Measurements from ENCODE around the gene AOC3.

Gene AOC3

DNA sequence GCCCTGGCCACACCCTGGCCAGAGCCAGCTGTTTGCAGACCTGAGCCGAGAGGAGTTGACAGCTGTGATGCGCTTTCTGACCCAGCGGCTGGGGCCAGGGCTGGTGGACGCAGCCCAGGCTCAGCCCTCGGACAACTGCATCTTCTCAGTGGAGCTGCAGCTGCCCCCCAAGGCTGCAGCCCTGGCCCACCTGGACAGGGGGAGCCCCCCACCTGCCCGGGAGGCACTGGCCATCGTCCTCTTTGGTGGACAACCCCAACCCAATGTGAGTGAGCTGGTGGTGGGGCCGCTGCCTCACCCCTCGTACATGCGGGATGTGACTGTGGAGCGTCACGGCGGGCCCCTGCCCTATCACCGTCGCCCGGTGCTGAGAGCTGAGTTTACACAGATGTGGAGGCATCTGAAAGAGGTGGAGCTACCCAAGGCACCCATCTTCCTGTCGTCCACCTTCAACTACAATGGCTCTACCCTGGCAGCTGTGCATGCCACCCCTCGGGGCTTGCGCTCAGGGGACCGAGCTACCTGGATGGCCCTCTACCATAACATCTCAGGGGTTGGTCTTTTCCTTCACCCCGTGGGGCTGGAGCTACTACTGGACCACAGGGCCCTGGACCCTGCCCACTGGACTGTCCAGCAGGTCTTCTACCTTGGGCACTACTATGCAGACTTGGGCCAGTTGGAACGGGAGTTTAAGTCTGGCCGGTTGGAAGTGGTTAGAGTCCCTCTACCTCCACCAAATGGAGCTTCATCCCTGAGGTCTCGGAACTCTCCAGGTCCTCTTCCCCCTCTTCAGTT is 6.0 kb upstream of the AOC3 start:
- TF ChIP-seq, protein P1, sequence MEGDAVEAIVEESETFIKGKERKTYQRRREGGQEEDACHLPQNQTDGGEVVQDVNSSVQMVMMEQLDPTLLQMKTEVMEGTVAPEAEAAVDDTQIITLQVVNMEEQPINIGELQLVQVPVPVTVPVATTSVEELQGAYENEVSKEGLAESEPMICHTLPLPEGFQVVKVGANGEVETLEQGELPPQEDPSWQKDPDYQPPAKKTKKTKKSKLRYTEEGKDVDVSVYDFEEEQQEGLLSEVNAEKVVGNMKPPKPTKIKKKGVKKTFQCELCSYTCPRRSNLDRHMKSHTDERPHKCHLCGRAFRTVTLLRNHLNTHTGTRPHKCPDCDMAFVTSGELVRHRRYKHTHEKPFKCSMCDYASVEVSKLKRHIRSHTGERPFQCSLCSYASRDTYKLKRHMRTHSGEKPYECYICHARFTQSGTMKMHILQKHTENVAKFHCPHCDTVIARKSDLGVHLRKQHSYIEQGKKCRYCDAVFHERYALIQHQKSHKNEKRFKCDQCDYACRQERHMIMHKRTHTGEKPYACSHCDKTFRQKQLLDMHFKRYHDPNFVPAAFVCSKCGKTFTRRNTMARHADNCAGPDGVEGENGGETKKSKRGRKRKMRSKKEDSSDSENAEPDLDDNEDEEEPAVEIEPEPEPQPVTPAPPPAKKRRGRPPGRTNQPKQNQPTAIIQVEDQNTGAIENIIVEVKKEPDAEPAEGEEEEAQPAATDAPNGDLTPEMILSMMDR (IDR thresholded peaks at IDR 0.05; ENCODE audit: low read depth, low read length, missing control alignments), result no peak
- no peak overlapping the region for H3K4me3 ChIP-seq (ENCODE audit: low read depth, low read length)
- no peak for DNase-seq (ENCODE audit: low read depth)

DNA sequence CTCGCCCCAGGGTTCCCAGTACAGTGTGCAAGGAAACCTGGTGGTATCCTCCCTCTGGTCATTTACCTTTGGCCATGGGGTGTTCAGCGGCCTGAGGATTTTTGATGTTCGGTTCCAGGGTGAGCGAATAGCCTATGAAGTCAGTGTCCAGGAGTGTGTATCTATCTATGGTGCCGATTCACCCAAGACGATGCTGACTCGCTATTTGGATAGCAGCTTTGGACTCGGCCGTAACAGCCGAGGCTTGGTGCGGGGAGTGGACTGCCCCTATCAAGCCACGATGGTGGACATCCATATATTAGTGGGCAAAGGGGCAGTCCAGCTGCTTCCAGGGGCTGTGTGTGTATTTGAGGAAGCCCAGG is 5.5 kb upstream of the AOC3 start:
- H3K4me3 ChIP-seq (ENCODE audit: low read depth, low read length), result no peak overlapping the region
- TF ChIP-seq, protein P1 (IDR thresholded peaks at IDR 0.05; ENCODE audit: low read depth, low read length, missing control alignments), result no peak
- no peak for DNase-seq (ENCODE audit: low read depth)

DNA sequence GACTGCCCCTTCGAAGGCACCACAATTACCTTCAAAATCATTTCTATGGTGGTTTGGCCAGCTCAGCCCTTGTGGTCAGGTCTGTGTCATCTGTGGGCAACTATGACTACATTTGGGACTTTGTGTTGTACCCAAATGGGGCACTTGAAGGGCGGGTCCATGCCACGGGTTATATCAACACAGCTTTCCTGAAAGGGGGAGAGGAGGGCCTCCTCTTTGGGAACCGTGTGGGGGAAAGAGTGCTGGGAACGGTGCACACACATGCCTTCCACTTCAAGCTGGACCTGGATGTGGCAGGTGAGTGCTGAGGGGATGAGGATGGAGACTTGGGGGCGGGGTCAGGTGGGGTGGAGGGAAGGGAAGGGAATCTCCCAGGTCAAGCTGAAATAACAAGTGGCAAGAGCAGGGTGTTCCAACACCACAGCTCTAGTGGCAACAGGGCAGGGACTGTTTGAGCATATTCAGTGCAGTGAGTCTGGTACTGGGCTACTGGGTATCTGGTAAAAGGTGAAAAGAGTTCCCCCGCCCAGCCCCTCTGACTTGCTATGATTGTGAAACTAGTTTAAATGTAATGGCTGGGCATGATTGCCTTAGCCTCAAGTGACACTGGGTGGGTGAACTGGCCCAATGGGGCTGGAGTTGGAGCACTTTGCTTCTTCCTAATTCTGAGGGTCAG is 4.9 kb upstream of the AOC3 start:
- DNase-seq (ENCODE audit: low read depth), result no peak
- TF ChIP-seq, protein P1 (IDR thresholded peaks at IDR 0.05; ENCODE audit: low read depth, low read length, missing control alignments), result no peak
- H3K4me3 ChIP-seq (ENCODE audit: low read depth, low read length), result no peak overlapping the region

DNA sequence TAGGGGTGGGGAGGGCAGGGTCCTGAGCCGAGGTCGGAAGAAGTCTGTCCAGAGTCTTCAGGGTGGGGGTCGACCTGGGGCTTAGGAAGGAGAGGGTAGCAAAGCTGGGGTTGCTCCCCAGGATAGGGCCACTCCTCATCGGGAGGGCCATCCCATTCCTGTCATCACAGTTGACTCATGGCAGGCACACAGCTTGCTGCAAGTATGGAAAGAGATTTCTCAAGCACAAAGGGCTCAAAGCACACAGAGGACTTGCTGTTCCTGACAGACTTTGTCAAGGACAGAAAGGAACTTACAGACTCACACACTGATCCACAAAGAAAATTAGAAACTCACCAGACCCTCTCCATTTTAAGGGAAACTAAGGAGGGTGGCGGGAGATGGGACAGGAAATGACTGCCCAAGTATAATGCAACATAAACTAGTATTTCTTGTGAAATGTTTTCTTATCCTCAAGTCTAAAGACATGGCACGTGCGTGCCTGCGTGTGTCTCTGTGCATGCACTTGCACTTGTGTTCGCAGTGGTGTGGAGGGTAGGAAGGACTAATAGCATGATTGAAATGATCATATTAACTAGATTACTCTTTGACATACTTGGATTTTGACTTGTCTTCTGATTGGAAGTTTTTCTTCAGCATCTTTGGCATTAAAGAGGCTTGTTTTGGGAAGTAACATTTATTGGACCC is 4.3 kb upstream of the AOC3 start:
- TF ChIP-seq, protein P1 (IDR thresholded peaks at IDR 0.05; ENCODE audit: low read depth, low read length, missing control alignments), result no peak
- no peak for DNase-seq (ENCODE audit: low read depth)
- no peak overlapping the region for H3K4me3 ChIP-seq (ENCODE audit: low read depth, low read length)

DNA sequence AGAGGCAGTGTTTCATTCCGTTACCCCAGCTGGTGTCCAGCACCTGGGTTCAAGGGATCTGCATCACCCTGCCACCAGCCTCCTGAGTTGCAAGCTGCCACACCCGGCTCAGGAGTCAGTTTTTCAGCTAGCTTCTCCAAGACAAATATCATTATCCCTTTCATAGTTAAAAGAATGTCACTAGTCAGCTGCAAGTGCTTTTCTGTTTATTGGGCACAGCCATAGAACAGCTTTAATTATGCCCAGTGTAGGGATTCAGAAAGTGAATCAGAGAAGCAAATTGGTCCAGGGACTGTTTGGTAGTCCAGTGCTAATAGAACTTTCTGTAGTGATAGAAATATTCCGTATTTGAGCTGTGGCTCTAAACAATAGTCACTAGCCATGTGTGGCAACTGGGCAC is 2.9 kb upstream of the AOC3 start:
- no peak for DNase-seq (ENCODE audit: low read depth)
- no peak overlapping the region for H3K4me3 ChIP-seq (ENCODE audit: low read depth, low read length)
- TF ChIP-seq, protein P1 (IDR thresholded peaks at IDR 0.05; ENCODE audit: low read depth, low read length, missing control alignments), result no peak

DNA sequence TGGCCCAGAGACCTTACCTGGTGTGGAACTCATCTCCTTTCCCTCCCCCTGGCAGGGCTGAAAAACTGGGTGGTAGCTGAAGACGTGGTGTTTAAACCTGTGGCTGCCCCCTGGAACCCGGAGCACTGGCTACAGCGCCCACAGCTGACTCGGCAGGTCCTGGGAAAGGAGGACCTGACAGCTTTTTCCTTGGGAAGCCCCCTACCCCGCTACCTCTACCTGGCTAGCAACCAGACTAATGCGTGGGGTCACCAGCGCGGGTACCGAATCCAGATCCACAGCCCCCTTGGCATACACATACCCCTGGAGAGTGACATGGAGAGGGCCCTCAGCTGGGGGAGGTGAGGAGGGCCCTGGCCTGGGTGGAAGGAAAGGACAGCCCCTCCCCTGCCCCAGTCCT is 2.0 kb upstream of the AOC3 start:
- no peak for DNase-seq (ENCODE audit: low read depth)
- no peak overlapping the region for H3K4me3 ChIP-seq (ENCODE audit: low read depth, low read length)
- TF ChIP-seq, protein P1 (IDR thresholded peaks at IDR 0.05; ENCODE audit: low read depth, low read length, missing control alignments), result no peak
